Lower leg skin (tissue), 3 donors: Measurements from ENCODE around the gene TBPL2.

ENCODE experiments used
- POLR2A ChIP-seq, 2 donors: fragments of 450-650 bp; IDR thresholded peaks; one replicate each; pipeline ENCODE4 v1.6.1; 2016 to 2017; ENCODE audit warnings: antibody characterized with exemption in 2 of 2, mild to moderate bottlenecking in 1 of 2, moderate library complexity in 1 of 2
- TF ChIP-seq, protein P1 (sequence below), 3 donors: fragments of 450-650 bp; IDR thresholded peaks; one replicate each; pipeline ENCODE4 v1.5.1; 2016; ENCODE audit warnings: antibody characterized with exemption in 3 of 3, mild to moderate bottlenecking in 3 of 3, moderate library complexity in 2 of 3

DNA sequence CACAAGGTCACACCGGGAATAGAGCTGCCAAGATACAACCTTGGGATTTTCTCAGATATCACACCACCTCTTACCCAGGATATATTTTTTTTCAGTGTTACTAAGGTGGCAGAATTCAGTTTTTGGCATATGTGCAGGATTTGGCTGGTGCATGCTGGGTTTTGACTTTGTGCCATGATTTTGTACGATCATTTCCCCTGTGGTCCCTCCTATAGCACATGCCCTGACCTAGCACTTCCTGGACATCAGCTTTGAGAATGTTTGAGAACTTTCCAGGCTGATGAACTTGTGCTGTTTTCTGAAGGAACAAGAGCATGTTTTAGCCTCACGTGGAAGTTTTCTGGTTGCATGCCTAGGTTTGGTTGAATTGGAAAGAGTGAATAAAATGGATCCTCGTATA, 11.0 kb upstream of the TBPL2 start:
- TF ChIP-seq, protein P1, sequence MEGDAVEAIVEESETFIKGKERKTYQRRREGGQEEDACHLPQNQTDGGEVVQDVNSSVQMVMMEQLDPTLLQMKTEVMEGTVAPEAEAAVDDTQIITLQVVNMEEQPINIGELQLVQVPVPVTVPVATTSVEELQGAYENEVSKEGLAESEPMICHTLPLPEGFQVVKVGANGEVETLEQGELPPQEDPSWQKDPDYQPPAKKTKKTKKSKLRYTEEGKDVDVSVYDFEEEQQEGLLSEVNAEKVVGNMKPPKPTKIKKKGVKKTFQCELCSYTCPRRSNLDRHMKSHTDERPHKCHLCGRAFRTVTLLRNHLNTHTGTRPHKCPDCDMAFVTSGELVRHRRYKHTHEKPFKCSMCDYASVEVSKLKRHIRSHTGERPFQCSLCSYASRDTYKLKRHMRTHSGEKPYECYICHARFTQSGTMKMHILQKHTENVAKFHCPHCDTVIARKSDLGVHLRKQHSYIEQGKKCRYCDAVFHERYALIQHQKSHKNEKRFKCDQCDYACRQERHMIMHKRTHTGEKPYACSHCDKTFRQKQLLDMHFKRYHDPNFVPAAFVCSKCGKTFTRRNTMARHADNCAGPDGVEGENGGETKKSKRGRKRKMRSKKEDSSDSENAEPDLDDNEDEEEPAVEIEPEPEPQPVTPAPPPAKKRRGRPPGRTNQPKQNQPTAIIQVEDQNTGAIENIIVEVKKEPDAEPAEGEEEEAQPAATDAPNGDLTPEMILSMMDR (IDR thresholded peaks at IDR 0.05): no peak
- no peak for TF ChIP-seq POLR2A (IDR thresholded peaks at IDR 0.05)
